A549 (cell line): ENCODE data around the gene IKZF3.

ENCODE experiments used
- CTCF ChIP-seq: fragments of >200 bp; sonication (Bioruptor Twin); formaldehyde crosslinking; IDR thresholded peaks from 3 replicates; pipeline ENCODE4 v1.5.1; 2016
- E2F6 ChIP-seq: IDR thresholded peaks from 2 replicates; pipeline ENCODE4 v1.6.1; 2012; ENCODE audit warnings: low read depth, borderline replicate concordance
- ELK1 ChIP-seq: fragments of 150-350 bp; IDR thresholded peaks from 2 replicates; pipeline ENCODE4 v1.6.1; 2014; ENCODE audit warnings: low read depth, mild to moderate bottlenecking, low read length
- FOSB ChIP-seq: fragments of 250-450 bp; sonication (Bioruptor Pico); IDR thresholded peaks from 2 replicates; pipeline ENCODE4 v1.5.0; 2020; ENCODE audit warnings: mild to moderate bottlenecking, moderate library complexity
- HMGXB4 ChIP-seq: fragments of 250-450 bp; sonication (Bioruptor Pico); IDR thresholded peaks from 2 replicates; pipeline ENCODE4 v1.5.0; 2021; ENCODE audit warnings: mild to moderate bottlenecking, moderate library complexity, borderline replicate concordance
- KDM5A ChIP-seq: fragments of 200-600 bp; sonication (generic); IDR thresholded peaks from 2 replicates; pipeline ENCODE4 v1.6.1; 2016; ENCODE audit warnings: antibody characterized with exemption, mild to moderate bottlenecking
- PBX3 ChIP-seq: IDR thresholded peaks from 2 replicates; pipeline ENCODE4 v1.6.1; 2012
- POLR2A ChIP-seq: IDR thresholded peaks from 2 replicates; pipeline ENCODE4 v1.6.1; 2012; ENCODE audit warnings: mild to moderate bottlenecking, low read length
- REST ChIP-seq: fragments of 200-600 bp; sonication (generic); IDR thresholded peaks from 2 replicates; pipeline ENCODE4 v1.6.1; 2016; ENCODE audit warnings: antibody characterized with exemption, mild to moderate bottlenecking, moderate library complexity

GRCh38 chr17:39898088-39898487 lies 34.0 kb upstream of the IKZF3 start:
- TF ChIP-seq KDM5A (no peak), CTCF (no peak), E2F6 (no peak), REST (no peak), ELK1 (no peak), HMGXB4 (CRISPR knock-in tag) (no peak), PBX3 (no peak), POLR2A (no peak), FOSB (no peak)
